ENCODE data around the gene HACL1.
"Not testable (repeated sequence)": the region's sequence is repeated elsewhere in the genome, so short reads cannot be mapped to it uniquely, and the experiment has no call there.

Gene HACL1

GRCh38 chr3:15538345-15538744, 63.0 kb downstream of the HACL1 start:
- Histone ChIP-seq H3K27me3 (no peaks in the 10 kb centered on the region), H3K27ac (no peak overlapping the region), H3K9me3 (no peaks in the 10 kb centered on the region), H3K36me3 (no peaks in the 10 kb centered on the region), H3K4me1 (ENCODE audit: control insufficient read depth in 1 of 2, insufficient read depth in 1 of 2, low read depth in 1 of 2, low read length in 1 of 2) (no peaks in the 10 kb centered on the region), H3K4me3 (ENCODE audit: low read depth in 1 of 2, low read length in 1 of 2) (no peak overlapping the region)
- no peak for TF ChIP-seq CTCF (IDR thresholded peaks at IDR 0.05)

- Histone ChIP-seq H3K4me1 (ENCODE audit: control insufficient read depth in 1 of 2, insufficient read depth in 1 of 2, low read depth in 1 of 2, low read length in 1 of 2) (no peaks in the 10 kb centered on the region), H3K36me3 (no peaks in the 10 kb centered on the region), H3K4me3 (ENCODE audit: low read depth in 1 of 2, low read length in 1 of 2) (no peak overlapping the region), H3K27me3 (no peaks in the 10 kb centered on the region), H3K9me3 (no peaks in the 10 kb centered on the region), H3K27ac (no peak overlapping the region)
- no peak for TF ChIP-seq CTCF (IDR thresholded peaks at IDR 0.05)
Observed at GRCh38 chr3:15536856-15537255, 64.5 kb downstream of the HACL1 start.

- H3K27me3 ChIP-seq, result no peaks in the 10 kb centered on the region
- H3K9me3 ChIP-seq, result no peaks in the 10 kb centered on the region
- no peak for TF ChIP-seq CTCF (IDR thresholded peaks at IDR 0.05)
- H3K4me3 ChIP-seq (ENCODE audit: low read depth in 1 of 2, low read length in 1 of 2), result no peak overlapping the region
- no peak overlapping the region for H3K27ac ChIP-seq
- H3K4me1 ChIP-seq (ENCODE audit: control insufficient read depth in 1 of 2, insufficient read depth in 1 of 2, low read depth in 1 of 2, low read length in 1 of 2), result no peaks in the 10 kb centered on the region
- no peaks in the 10 kb centered on the region for H3K36me3 ChIP-seq
Observed at GRCh38 chr3:15535732-15536131, 65.6 kb downstream of the HACL1 start.

GRCh38 chr3:15532614-15533013, 68.8 kb downstream of the HACL1 start:
- not testable (repeated sequence) for H3K4me1 ChIP-seq (ENCODE audit: control insufficient read depth in 1 of 2, insufficient read depth in 1 of 2, low read depth in 1 of 2, low read length in 1 of 2); H3K9me3 ChIP-seq; H3K36me3 ChIP-seq; H3K27ac ChIP-seq; H3K4me3 ChIP-seq (ENCODE audit: low read depth in 1 of 2, low read length in 1 of 2); H3K27me3 ChIP-seq

- H3K4me1 ChIP-seq (ENCODE audit: control insufficient read depth in 1 of 2, insufficient read depth in 1 of 2, low read depth in 1 of 2, low read length in 1 of 2), result peaks cover 0 to 3% of the 10 kb centered on the region in 2 experiments
- no peaks in the 10 kb centered on the region for H3K36me3 ChIP-seq
- H3K9me3 ChIP-seq, result no peaks in the 10 kb centered on the region
- no peak for TF ChIP-seq CTCF (IDR thresholded peaks at IDR 0.05)
- H3K4me3 ChIP-seq (ENCODE audit: low read depth in 1 of 2, low read length in 1 of 2), result no peak overlapping the region
- no peak overlapping the region for H3K27ac ChIP-seq
- H3K27me3 ChIP-seq, result no peaks in the 10 kb centered on the region
Observed at GRCh38 chr3:15531346-15531745, 70.0 kb downstream of the HACL1 start.

- Histone ChIP-seq H3K4me1 (ENCODE audit: control insufficient read depth in 1 of 2, insufficient read depth in 1 of 2, low read depth in 1 of 2, low read length in 1 of 2) (peaks cover 0 to 3% of the 10 kb centered on the region in 2 experiments), H3K27me3 (no peaks in the 10 kb centered on the region), H3K4me3 (ENCODE audit: low read depth in 1 of 2, low read length in 1 of 2) (no peak overlapping the region), H3K9me3 (no peaks in the 10 kb centered on the region), H3K27ac (no peak overlapping the region), H3K36me3 (no peaks in the 10 kb centered on the region)
- no peak for TF ChIP-seq CTCF (IDR thresholded peaks at IDR 0.05)
Observed at GRCh38 chr3:15528854-15529537, 72.4 kb downstream of the HACL1 start.
